Loucy (cell line): ENCODE measurements around the gene FRAS1.

Experiments used
- EZH2phosphoT487 ChIP-seq: fragments of 200-600 bp; IDR thresholded peaks from 2 replicates; pipeline ENCODE4 v1.6.1; 2018; ENCODE audit warnings: antibody characterized with exemption, mild to moderate bottlenecking, moderate library complexity, borderline replicate concordance
- TF ChIP-seq, protein P1 (sequence below): fragments of 200-600 bp; sonication (generic); conservative IDR thresholded peaks from 2 replicates; pipeline ENCODE4 v1.5.1; 2014; ENCODE audit warnings: mild to moderate bottlenecking, antibody characterized with exemption, low read length

DNA sequence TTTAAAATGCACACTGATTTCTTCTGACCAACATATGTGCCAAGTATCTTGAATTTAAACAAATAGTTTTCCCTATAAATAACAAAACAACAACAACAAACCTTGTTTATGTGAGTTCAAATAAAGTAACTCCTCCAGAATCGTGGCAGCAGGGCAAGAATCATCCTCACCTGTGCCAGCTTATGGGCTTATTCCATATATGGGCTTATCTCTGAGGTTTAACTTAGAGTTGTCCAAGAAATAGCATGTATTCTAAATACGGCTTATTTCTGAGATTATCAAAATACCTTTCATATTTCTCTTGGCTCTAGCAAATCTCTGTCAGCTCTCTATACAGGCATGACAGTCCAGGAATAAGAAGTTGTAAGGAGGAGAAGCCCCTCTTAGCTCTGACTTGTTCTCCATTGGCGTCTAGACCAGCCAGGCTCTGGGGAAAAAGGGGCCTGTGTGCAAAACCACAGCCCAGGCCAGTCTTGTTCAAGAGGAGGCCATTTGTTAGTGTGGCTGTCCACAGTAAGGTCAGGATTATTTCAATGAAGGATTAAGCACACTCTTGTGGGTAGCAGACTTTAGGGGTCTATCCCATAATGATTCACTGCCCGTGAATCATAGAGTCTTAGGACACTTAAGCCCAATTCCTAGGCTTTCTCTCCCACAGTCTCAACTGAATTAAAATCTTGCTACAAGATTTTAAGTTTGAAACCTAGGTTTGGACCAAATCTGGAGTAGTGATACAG lies 63.2 kb downstream of the FRAS1 start:
- TF ChIP-seq, protein P1, sequence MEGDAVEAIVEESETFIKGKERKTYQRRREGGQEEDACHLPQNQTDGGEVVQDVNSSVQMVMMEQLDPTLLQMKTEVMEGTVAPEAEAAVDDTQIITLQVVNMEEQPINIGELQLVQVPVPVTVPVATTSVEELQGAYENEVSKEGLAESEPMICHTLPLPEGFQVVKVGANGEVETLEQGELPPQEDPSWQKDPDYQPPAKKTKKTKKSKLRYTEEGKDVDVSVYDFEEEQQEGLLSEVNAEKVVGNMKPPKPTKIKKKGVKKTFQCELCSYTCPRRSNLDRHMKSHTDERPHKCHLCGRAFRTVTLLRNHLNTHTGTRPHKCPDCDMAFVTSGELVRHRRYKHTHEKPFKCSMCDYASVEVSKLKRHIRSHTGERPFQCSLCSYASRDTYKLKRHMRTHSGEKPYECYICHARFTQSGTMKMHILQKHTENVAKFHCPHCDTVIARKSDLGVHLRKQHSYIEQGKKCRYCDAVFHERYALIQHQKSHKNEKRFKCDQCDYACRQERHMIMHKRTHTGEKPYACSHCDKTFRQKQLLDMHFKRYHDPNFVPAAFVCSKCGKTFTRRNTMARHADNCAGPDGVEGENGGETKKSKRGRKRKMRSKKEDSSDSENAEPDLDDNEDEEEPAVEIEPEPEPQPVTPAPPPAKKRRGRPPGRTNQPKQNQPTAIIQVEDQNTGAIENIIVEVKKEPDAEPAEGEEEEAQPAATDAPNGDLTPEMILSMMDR = no peak
- no peak for TF ChIP-seq EZH2phosphoT487
